ENCODE data around the gene EIF2B1. TPM values are rescaled to one million over a fixed set of nuclear protein-coding genes. Genes with fewer than 3 reads are reported as not detected.

Gene EIF2B1
- 36.4 and 42.8 TPM in 2 replicates for total RNA-seq (2014; rRNA removed; shearing (Covaris generic))
- polyA plus RNA-seq (2014; cell fraction: nucleus; rRNA removed), result 170 and 171 TPM in 2 replicates

- DNase-seq (ENCODE audit: extremely low read depth, low read depth), result peak; percentile 97
Measured at GRCh38 chr12:123633379-123634141, at the start of gene EIF2B1, which contains the start of gene GTF2H3. Gene EIF2B1 (minus strand): TSS chr12:123633686. CDS start chr12:123633557, 129 bp downstream. Gene GTF2H3 (plus strand): TSS chr12:123633829. CDS start chr12:123633860, 31 bp downstream.

GRCh38 chr12:123681605-123682004 lies 48.1 kb upstream of the EIF2B1 start:
- no peak for DNase-seq (ENCODE audit: extremely low read depth, low read depth)

GRCh38 chr12:123678981-123679380 lies 45.5 kb upstream of the EIF2B1 start:
- no peak for DNase-seq (ENCODE audit: extremely low read depth, low read depth)

- no peak for DNase-seq (ENCODE audit: extremely low read depth, low read depth)
Measured at GRCh38 chr12:123676616-123677320, 43.3 kb upstream of the EIF2B1 start.

- no peak for DNase-seq (ENCODE audit: extremely low read depth, low read depth)
Measured at GRCh38 chr12:123675436-123675835, 42.0 kb upstream of the EIF2B1 start.

GRCh38 chr12:123671876-123672275 lies 38.4 kb upstream of the EIF2B1 start:
- no peak for DNase-seq (ENCODE audit: extremely low read depth, low read depth)

- peak; percentile 90 for DNase-seq (ENCODE audit: extremely low read depth, low read depth)
Measured at GRCh38 chr12:123670882-123671728, 37.6 kb upstream of the EIF2B1 start, which contains the start of gene TCTN2. Gene TCTN2 (plus strand): TSS chr12:123671113. CDS start chr12:123671241, 128 bp downstream.

GRCh38 chr12:123667771-123668170 lies 34.3 kb upstream of the EIF2B1 start:
- DNase-seq (ENCODE audit: extremely low read depth, low read depth), result no peak

- DNase-seq (ENCODE audit: extremely low read depth, low read depth), result no peak
Measured at GRCh38 chr12:123659996-123660727, 26.7 kb upstream of the EIF2B1 start.

GRCh38 chr12:123657211-123657610 lies 23.7 kb upstream of the EIF2B1 start:
- no peak for DNase-seq (ENCODE audit: extremely low read depth, low read depth)

- DNase-seq (ENCODE audit: extremely low read depth, low read depth), result no peak
Measured at GRCh38 chr12:123656392-123656791, 22.9 kb upstream of the EIF2B1 start.

- DNase-seq (ENCODE audit: extremely low read depth, low read depth), result no peak
Measured at GRCh38 chr12:123655420-123655819, 21.9 kb upstream of the EIF2B1 start.

- no peak for DNase-seq (ENCODE audit: extremely low read depth, low read depth)
Measured at GRCh38 chr12:123654129-123654701, 20.7 kb upstream of the EIF2B1 start.

- DNase-seq (ENCODE audit: extremely low read depth, low read depth), result no peak
Measured at GRCh38 chr12:123648401-123648800, 14.9 kb upstream of the EIF2B1 start.

GRCh38 chr12:123645878-123646277 lies 12.4 kb upstream of the EIF2B1 start:
- DNase-seq (ENCODE audit: extremely low read depth, low read depth), result no peak

GRCh38 chr12:123645380-123645779 lies 11.9 kb upstream of the EIF2B1 start:
- no peak for DNase-seq (ENCODE audit: extremely low read depth, low read depth)

- DNase-seq (ENCODE audit: extremely low read depth, low read depth), result no peak
Measured at GRCh38 chr12:123643911-123644310, 10.4 kb upstream of the EIF2B1 start.

- DNase-seq (ENCODE audit: extremely low read depth, low read depth), result no peak
Measured at GRCh38 chr12:123634142-123634561, 666 bp upstream of the EIF2B1 start.
